BJ (cell line): ENCODE results near the gene GLYATL2. TPM values are rescaled to one million over a fixed set of nuclear protein-coding genes. Genes with fewer than 3 reads are reported as not detected.

Experiments used
- CTCF ChIA-PET: fragments of 350-600 bp; formaldehyde crosslinking; extraction: SDS; loops from one replicate; lab custom pipeline; 2021; ENCODE audit warnings: antibody characterized with exemption, inconsistent platforms; lab: Yijun Ruan, JAX
- POLR2A ChIA-PET: fragments of 300-600 bp; sonication (Branson Sonifier 250); formaldehyde crosslinking; extraction: SDS; loops from one replicate; lab custom pipeline; 2021; ENCODE audit warnings: antibody characterized with exemption; lab: Charles Lee
- DNase-seq: peaks from one replicate; pipeline ENCODE4 v3.0.0-alpha.2; 2011; ENCODE audit warnings: low read depth
- H3K27me3 ChIP-seq: 2 replicates; pipeline ENCODE4 v1.6.0; 2011; ENCODE audit warnings: low read length; ENCODE audit not compliant: control insufficient read depth, insufficient read depth
- H3K36me3 ChIP-seq: 2 replicates; pipeline ENCODE4 v1.5.1; 2011; ENCODE audit warnings: low read length; ENCODE audit not compliant: control insufficient read depth, insufficient read depth
- H3K4me3 ChIP-seq: 2 replicates; pipeline ENCODE4 v1.5.1; 2011; ENCODE audit warnings: low read depth, mild to moderate bottlenecking, control low read depth, low read length
- CTCF ChIP-seq: IDR thresholded peaks from 2 replicates; pipeline ENCODE4 v1.5.1; 2011; ENCODE audit warnings: low read depth, mild to moderate bottlenecking, control low read depth, inconsistent platforms, low read length, moderate library complexity; ENCODE audit not compliant: insufficient read depth
- polyA plus RNA-seq: library from polyadenylated mRNA; depleted of rRNA; stranded (reverse); fragments of >200 nt; gene quantifications from 2 replicates; pipeline ENCODE4 v1.2.3, GENCODE V29; 2011

The GLYATL2 gene
- polyA plus RNA-seq, 1 experiment, result 0.59 TPM

- DNase-seq, result no peak
- no peak for TF ChIP-seq CTCF
- H3K4me3 ChIP-seq, result no peak overlapping the region
- CTCF ChIA-PET, result no interaction called here
- no peaks in the 10 kb centered on the region for H3K36me3 ChIP-seq
- POLR2A ChIA-PET, result no interaction called here
- H3K27me3 ChIP-seq, result no peaks in the 10 kb centered on the region
Measured at GRCh38 chr11:58880166-58880565, 35.7 kb upstream of the GLYATL2 start.

DNA sequence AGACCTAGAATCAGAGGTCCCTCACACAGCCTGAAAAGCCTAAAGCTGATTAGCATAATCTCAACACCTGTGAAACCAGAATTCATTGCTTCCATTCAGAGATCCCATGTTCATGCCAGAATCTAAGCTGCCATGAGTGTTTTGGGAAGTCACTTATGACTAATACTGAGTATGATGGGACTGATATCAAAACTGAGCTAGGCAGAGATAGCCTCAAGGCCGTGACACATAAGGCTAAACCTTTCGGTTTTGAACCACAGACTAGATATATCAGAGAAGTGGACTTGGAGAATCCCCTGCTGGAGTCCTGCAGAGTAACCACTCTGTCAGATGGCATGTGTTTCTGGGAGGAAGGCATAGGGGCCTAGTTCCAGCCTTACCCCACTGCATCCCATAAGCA is 23.1 kb upstream of the GLYATL2 start:
- ChIA-PET CTCF (interaction anchor here (0.9 to 1.0 kb wide), 2 partner anchors 13 to 33 kb away, joined by 3 to 4 read pairs; no protein-coding TSS in a partner anchor), POLR2A (no interaction called here)
- no peak for DNase-seq
- TF ChIP-seq CTCF, result no peak
- Histone ChIP-seq H3K27me3 (no peaks in the 10 kb centered on the region), H3K36me3 (no peaks in the 10 kb centered on the region), H3K4me3 (no peak overlapping the region)

- POLR2A ChIA-PET, result no interaction called here
- CTCF ChIA-PET, result interaction anchor here (0.6 to 0.9 kb wide), 2 partner anchors 12 to 677 kb away, joined by 3 to 4 read pairs; no protein-coding TSS in a partner anchor
- DNase-seq, result no peak
Measured at GRCh38 chr11:58866788-58867187, 22.3 kb upstream of the GLYATL2 start.

GRCh38 chr11:58864335-58864734 is 19.8 kb upstream of the GLYATL2 start:
- no peak for TF ChIP-seq CTCF
- Histone ChIP-seq H3K4me3 (no peak overlapping the region), H3K27me3 (no peaks in the 10 kb centered on the region), H3K36me3 (no peaks in the 10 kb centered on the region)
- ChIA-PET CTCF (no interaction called here), POLR2A (no interaction called here)
- DNase-seq, result no peak

More at GRCh38 chr11:58866788-58867187, 22.3 kb upstream of the GLYATL2 start:
- Histone ChIP-seq H3K36me3 (no peaks in the 10 kb centered on the region), H3K4me3 (no peak overlapping the region), H3K27me3 (no peaks in the 10 kb centered on the region)
- TF ChIP-seq CTCF, result no peak

DNA sequence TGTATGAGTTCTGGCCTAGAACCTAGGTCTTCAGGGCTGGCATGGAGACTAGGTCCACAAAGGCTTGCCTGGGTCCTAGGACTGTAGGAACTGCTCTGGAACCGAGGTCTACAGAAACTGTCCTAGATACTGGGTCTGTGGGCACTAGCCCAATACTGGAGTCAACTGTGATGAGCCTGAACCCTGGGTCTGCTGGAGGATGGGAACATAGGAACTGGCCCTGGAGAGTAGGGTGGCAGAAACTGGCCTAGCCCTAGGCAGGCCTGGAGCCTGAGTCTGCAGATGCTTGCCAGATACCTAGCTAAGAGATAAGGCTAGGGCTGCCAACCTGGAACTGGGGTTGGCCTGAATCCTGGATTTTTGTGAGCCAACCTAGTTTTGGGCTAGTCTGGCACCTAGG is 19.2 kb upstream of the GLYATL2 start:
- ChIA-PET CTCF (no interaction called here), POLR2A (no interaction called here)
- no peak overlapping the region for H3K4me3 ChIP-seq
- no peak for DNase-seq
- no peaks in the 10 kb centered on the region for H3K36me3 ChIP-seq
- no peaks in the 10 kb centered on the region for H3K27me3 ChIP-seq
- no peak for TF ChIP-seq CTCF
